Measurements from ENCODE around the gene TGFBR3.

GRCh38 chr1:91651243-91651642, 234.7 kb downstream of the TGFBR3 start:
- TF ChIP-seq FOXP2 (optimal IDR thresholded peaks at IDR 0.05; ENCODE audit: borderline replicate concordance, extremely low read depth, extremely low read length, insufficient read depth) = no peak
- no peak for TF ChIP-seq POLR2AphosphoS5 (IDR thresholded peaks at IDR 0.05; ENCODE audit: low read depth, low read length)
- TF ChIP-seq TAF1 (IDR thresholded peaks at IDR 0.05; ENCODE audit: borderline replicate concordance, insufficient read depth, low read length) = no peak
